Chondrocyte (in vitro differentiated cells): Measurements from ENCODE around the gene MRPL23. TPM values are rescaled to one million over a fixed set of nuclear protein-coding genes. Genes with fewer than 3 reads are reported as not detected.

Experiments used
- DNase-seq: peaks from one replicate; pipeline ENCODE4 v3.0.0; 2021; ENCODE audit warnings: mixed read lengths, low spot score
- H3K27ac Mint-ChIP-seq: one replicate; pipeline ENCODE4 v1.8.0; 2021; ENCODE audit warnings: mild to moderate bottlenecking, moderate library complexity, mixed read lengths; ENCODE audit not compliant: unreplicated experiment
- H3K27me3 Mint-ChIP-seq: 2 replicates; pipeline ENCODE4 v1.8.0; 2021; ENCODE audit warnings: low read depth, mixed read lengths
- H3K36me3 Mint-ChIP-seq: 2 replicates; pipeline ENCODE4 v1.8.0; 2021; ENCODE audit warnings: low read depth, mixed read lengths
- H3K4me1 Mint-ChIP-seq: 2 replicates; pipeline ENCODE4 v1.8.0; 2021; ENCODE audit warnings: low read depth, mild to moderate bottlenecking, mixed read lengths
- H3K4me3 Mint-ChIP-seq: one replicate; pipeline ENCODE4 v1.8.0; 2021; ENCODE audit warnings: mild to moderate bottlenecking, moderate library complexity, mixed read lengths; ENCODE audit not compliant: unreplicated experiment
- H3K9me3 Mint-ChIP-seq: 2 replicates; pipeline ENCODE4 v1.8.0; 2021; ENCODE audit warnings: low read depth, mixed read lengths
- total RNA-seq: library from RNA; stranded (reverse); gene quantifications from 3 replicates; pipeline ENCODE4 v1.2.1, GENCODE V29; 2021
- TF ChIP-seq, protein P1 (sequence below): fragments of 200-600 bp; sonication (generic); IDR thresholded peaks from 2 replicates; pipeline ENCODE4 v1.5.0; 2021; ENCODE audit warnings: antibody characterized with exemption, mild to moderate bottlenecking, moderate library complexity

The MRPL23 gene
- total RNA-seq, 1 donor from 2014 or later: 22.8 TPM

DNA sequence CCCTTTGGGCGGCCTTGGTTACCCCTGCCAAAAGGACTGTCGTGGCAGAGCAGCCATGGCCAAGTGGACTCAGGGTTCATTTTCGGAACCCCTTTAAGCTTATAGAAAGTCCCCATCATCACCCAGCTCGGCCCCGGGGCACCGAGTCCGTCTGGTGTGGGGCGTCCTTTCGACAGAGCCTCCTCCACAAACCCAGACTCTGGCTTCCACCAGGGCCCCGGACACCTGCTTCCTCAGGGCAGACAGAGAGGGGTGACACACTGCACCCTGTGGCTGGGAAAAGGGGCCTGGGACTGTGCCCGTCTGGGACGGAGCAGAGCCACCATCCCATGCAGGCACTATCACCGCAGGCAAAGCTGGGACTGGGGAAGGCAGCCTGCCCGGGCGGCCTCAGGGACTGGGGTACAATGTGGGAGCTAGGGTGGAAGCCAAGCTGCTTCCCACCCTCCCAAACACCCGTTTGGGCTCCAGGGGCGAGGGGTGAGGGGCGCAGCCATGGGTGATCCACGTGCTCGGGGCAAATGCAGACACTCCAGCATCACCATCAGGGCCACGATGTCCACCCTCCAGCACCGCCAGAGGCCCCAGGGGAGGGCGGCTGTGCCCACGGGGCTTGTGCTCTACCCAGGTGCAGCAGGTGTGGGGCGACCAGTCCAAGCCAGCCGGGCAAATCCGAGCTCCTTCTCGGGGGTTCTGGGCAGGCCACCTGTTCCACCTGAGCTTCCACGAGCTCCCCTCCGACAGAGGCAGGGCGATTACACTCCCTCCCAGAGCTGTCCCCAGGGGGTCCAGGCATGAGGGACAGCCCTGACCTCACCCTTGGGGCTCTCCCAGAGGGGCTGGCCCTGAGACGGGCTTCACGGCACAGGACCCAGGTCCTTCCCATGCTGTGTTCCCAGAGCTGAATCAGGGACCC is 11.7 kb upstream of the MRPL23 start:
- H3K36me3 Mint-ChIP-seq: no peaks in the 10 kb centered on the region
- no peak overlapping the region for H3K27ac Mint-ChIP-seq
- no peak overlapping the region for H3K4me3 Mint-ChIP-seq
- peak; percentile 84 for DNase-seq
- peaks cover 17% of the 10 kb centered on the region for H3K4me1 Mint-ChIP-seq
- peaks cover 7% of the 10 kb centered on the region for H3K27me3 Mint-ChIP-seq
- TF ChIP-seq, protein P1, sequence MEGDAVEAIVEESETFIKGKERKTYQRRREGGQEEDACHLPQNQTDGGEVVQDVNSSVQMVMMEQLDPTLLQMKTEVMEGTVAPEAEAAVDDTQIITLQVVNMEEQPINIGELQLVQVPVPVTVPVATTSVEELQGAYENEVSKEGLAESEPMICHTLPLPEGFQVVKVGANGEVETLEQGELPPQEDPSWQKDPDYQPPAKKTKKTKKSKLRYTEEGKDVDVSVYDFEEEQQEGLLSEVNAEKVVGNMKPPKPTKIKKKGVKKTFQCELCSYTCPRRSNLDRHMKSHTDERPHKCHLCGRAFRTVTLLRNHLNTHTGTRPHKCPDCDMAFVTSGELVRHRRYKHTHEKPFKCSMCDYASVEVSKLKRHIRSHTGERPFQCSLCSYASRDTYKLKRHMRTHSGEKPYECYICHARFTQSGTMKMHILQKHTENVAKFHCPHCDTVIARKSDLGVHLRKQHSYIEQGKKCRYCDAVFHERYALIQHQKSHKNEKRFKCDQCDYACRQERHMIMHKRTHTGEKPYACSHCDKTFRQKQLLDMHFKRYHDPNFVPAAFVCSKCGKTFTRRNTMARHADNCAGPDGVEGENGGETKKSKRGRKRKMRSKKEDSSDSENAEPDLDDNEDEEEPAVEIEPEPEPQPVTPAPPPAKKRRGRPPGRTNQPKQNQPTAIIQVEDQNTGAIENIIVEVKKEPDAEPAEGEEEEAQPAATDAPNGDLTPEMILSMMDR: no peak
- H3K9me3 Mint-ChIP-seq: no peaks in the 10 kb centered on the region

DNA sequence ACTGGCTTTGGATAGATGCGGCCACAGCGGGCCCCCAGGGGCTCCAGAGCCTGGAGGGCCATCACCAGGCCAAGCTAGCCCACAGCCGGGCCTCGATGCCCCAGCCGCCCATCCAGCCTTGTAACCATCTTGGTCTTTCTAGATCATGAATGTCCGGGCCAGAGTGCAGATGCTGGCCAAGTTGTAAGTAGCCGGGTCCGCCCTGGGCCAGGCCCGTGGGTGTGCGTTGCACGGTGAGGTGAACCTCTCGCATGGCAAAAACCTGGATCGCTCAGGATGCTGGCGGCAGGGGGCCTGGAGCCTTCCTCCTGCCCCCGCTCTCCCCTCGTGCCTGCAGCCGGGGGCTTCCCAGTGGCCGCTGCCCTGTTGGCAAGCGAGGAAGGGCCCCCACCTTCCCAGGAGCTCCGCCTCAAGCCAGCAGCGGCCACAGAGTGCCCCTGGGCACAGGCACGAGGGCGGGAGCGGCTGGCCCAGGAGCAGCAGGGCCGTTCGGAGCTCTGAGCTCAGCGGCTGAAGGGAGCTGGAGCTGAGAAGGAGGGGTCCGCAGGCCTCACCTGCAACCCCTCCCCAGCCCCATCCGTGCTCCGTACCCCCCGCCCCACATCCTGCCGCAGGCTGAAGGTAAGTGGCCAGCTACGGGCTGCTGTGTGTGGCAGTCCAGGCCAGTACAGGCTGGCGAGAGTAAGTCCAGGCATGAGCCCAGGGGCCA is 10.9 kb upstream of the MRPL23 start:
- DNase-seq: no peak
- Mint-ChIP-seq H3K27me3 (peaks cover 7% of the 10 kb centered on the region), H3K27ac (no peak overlapping the region), H3K4me1 (peaks cover 19% of the 10 kb centered on the region), H3K36me3 (no peaks in the 10 kb centered on the region), H3K4me3 (no peak overlapping the region), H3K9me3 (no peaks in the 10 kb centered on the region)
- TF ChIP-seq, protein P1: no peak

DNA sequence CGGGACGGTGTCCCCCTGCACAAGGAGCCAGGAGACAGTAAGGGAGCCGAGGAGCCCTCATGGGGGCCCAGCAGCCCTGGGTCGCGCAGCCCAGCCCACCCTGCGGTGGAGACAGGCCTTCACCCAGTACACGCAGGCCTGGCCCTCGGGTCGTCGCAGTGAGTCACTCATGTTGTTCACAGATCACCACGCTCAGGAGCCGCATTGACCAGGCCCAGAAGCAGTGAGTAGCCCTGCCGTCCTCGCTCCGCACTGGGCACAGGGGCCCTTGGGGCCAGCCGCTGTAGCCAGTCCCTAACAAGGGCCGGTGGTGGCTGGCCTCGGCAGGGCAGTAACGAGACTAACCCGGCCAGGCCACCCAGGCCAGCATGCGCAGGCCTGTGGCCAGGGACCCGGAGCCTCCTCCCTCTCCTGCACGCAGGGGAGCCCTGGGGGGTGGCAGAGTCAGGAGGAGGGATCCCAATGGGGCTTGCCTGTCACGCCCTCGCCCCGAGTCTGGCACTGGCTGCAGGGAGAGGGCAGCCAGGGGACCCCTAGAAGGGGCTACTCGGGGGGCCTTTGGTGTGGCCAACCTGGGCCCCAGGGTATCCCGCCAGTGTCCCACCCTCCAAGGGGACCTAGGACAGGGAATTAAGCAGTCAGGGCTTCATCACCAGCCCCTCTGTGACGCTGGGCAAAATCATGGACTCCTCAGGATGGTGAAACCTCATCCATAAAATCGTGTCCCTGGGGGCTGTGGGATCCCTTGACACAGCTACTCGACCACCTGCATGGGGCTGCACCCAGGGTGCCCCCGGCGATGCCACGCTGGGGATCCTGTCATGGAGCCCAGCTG is 10.1 kb upstream of the MRPL23 start:
- TF ChIP-seq, protein P1: no peak
- Mint-ChIP-seq H3K4me1 (peaks cover 13% of the 10 kb centered on the region), H3K36me3 (no peaks in the 10 kb centered on the region), H3K4me3 (no peak overlapping the region), H3K9me3 (no peaks in the 10 kb centered on the region), H3K27me3 (peaks cover 7% of the 10 kb centered on the region), H3K27ac (no peak overlapping the region)
- peak; percentile 89 for DNase-seq

DNA sequence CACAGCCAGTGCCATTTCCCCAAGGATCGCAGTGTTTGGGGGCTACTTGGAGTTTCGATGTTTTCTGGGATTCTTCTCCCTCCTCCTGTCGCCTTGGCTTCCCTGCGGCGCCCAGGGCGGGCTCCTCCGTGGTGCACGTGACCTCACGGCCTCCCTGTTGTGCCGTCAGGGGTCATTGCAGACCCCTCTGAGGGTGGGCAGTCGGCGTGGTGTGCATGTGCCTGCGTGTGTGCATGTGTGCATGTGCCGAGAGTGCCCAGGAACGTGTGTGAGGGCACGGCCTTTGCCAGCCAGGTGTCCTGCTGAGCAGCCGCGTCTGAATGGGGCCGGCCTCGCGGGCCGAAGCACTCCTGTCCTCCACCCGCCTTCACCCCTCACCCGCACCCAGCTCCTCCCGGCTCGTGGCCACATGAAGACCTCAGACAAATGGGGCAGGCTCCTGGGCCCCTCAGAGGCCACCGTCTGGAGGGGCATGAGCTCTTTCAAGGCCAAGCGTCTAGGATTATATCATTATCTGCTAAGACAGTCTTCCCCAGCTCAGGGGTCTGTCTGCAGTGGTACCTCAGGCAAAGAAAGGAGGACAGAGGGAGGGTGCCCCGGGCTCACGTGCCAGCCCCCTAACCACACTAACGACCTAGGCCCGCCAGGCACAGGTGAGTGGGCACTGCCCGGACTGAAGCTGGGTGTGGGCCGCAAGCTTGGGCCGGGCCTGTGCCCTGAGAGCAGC is 9.4 kb upstream of the MRPL23 start:
- Mint-ChIP-seq H3K36me3 (no peaks in the 10 kb centered on the region), H3K27me3 (peaks cover 7% of the 10 kb centered on the region), H3K4me3 (no peak overlapping the region), H3K27ac (no peak overlapping the region), H3K9me3 (no peaks in the 10 kb centered on the region), H3K4me1 (peaks cover 18% of the 10 kb centered on the region)
- peak; percentile 93 for DNase-seq
- TF ChIP-seq, protein P1: no peak
